ENCODE data around the gene STARD3.

The STARD3 gene

DNA sequence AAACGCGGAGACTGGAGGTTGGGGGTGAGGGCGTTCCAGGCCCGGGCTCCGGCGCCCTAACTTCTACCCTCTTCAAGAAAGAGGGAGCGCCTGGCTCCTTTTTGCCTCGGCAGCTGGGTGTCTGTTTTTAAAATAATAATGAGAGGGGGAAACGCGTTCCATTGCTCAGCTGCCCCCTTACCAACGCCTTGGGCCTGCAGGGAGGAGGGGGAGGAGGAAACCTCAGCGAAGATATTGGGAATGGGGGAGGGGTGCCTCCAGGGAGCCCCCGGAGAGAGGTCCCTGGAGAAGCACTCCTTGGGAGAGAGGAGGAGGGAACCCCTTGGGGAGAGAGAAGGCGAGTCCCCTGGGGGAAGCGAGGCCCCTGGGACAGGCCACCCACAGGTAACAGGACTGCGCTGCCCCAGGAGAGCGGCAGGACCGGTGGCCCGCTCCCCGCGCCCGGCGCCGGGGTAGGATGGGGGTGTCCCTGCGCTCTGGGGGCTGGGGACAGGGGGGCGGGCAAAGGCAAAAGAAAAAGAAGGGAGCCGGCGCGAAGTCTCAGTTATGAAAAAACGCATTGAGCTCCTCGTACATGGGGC is 31.9 kb upstream of the STARD3 start:
- DNase-seq: no peak

DNA sequence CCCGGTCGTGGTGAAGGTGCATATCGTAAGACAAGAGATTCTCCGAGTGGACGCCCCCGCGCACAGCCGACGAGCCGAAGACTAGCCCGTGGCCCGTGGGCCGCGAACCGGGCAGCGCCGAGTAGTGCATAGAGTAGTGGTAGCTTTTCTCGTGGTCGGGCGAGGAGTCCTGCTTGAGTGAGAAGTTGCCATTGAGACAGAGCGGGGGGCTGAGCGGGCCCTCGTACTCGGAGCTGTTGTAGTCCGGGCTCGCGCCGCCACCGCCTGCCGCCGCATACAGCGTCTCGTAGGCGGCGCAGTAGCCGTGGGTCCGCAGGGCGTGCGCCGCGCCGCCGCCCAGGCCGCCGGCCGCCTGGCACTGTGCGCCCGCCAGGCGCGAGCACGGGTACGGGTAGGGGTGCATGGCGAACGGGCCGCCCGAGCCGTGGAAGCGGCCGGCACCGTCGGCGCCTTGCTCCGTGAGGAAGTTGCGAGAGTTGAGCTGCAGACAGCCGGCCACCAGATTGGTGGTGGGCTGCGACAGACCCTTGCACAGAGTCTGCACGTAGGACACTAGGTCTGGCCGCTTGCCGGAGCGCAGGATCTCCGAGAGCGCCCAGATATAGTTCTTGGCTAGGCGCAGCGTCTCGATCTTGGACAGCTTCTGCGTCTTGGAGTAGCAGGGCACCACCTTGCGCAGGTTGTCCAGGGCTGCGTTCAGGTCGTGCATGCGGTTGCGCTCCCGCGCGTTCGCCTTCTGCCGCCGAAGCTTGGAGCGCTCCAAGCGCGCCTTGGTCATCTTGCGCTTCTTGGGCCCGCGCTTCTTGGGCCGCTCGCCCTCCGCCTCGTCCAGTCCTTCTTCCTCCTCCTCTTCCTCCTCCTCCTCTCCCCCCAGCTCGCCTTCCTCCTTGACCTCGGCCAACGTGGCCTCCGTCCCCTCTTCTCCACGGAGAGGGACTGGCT is 31.2 kb upstream of the STARD3 start:
- DNase-seq: no peak

DNA sequence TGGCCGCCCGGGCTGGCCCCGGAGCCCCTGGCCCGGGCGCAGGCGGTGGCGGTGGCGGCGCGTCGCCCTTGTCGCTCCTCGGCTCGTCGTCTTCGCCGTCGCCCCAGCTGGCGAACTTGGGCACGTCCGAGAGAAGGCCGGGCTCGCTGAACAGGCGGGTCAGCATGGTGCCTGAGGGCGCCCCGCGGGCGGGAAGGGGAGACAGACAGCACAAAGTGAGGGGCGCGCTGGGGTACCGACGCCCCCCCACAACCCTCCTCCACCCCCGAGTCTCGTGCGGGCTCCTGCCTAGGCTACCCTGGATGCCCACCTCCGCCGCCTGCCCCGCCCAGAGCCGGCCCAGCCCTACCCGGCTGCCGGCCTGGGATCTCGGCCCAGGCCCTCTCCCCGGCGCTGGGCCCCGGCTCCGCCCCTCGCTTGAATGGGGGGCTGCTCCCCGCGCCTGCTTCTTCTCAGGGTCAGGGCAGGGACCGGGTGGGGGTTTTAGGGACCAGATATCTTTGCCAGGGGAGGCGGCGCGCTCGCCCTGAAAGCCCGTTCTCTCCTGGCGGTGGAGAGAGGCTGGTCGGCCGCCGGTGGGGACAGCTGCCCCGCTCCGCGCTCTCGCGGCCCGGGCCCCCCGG is 30.4 kb upstream of the STARD3 start:
- no peak for DNase-seq

DNA sequence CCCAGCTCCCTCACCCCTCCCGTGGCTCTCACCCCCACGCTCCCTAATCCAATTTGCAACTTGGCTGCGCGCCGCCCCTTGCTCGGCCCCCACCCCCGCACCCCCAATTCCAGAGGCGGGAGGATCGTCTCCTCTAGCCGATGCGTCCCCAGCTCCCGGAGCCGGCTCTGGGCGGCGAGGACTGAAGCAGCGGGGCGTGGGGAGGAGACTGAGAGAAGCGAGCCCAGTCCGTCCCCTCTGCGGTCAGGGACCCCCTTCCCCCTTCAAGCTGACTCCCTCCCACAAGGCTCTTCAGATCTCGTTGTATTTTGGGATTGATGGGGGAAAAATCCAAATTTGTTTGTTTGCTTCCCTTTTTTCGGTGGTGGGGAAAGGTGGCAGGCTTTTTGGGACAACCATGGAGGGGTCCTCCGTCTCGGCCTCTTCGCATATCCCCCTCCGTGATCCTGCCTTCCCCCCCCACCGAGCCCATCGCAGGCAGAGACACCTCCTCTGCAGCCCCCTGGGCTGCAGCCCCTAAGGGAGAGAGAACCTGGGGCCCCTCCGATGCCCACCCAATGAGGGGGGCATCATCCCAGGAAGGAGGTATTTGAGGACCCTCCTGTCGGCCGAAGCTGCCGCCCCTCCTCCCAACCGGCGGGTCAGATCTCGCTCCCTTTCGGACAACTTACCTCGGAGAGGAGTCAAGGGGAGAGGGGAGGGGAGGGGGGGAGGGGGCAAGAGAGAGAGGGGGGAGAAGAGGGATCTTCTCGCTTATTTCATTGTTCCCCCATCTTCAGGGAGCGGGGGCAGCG is 29.7 kb upstream of the STARD3 start:
- no peak for DNase-seq

DNA sequence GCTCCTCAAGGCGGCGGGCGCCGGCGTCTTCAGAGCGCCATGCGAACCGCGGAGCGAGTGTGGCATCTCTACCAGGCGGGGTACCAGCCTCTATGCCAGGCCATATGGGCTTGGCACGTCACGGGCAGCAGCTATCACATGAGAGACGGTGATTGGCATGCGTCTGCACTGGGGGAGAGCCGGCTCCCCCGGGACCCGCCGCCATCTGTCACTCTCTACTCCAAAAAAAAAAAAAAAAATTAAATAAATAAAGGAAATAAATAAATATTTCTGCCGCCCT is 29.2 kb upstream of the STARD3 start, which contains the start of gene NEUROD2:
NEUROD2 (minus strand) TSS at position 70 of the 280 bp plus-strand sequence. CDS start 1,321 bp downstream, outside the sequence.
- DNase-seq: no peak

DNA sequence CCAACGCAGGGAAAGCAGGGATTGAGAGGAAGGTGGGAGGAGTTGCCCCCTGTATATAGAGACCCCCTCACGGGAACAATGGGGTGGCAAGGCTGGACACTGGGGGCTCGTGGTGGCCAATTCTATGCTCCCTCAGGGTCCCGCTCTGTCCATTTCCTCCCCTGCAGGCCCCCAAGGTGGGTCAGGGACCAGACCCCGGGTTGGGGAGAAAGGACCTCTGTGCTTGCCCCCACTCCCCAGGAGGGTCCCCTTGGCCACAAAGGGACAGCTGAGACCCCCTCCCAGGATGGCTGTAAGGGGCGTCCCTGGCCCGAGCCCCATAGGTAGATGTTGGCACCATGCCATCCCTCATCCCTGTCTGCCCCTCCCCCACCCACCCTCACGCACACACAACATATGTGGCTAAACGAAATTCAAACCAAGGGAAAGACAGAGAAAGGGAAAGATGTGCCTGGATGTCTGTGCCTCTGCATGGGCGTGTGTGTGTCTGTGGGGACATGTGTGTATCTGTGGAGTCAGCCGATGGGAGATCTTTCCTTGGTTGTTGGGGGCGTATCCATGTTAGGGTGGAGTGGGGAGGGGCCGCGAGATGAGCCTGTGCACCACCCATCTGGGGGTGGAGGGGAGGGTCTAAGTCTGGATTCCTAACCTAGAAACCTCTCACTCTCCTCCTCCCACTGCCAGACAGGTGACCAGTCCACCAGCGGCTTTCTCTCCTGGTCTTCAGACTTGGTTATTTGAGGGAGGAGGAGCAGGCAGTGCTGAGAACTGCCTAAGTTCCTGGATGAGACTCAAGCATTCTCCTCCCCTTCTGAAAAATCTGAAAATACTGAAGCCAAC is 28.6 kb upstream of the STARD3 start:
- no peak for DNase-seq

DNA sequence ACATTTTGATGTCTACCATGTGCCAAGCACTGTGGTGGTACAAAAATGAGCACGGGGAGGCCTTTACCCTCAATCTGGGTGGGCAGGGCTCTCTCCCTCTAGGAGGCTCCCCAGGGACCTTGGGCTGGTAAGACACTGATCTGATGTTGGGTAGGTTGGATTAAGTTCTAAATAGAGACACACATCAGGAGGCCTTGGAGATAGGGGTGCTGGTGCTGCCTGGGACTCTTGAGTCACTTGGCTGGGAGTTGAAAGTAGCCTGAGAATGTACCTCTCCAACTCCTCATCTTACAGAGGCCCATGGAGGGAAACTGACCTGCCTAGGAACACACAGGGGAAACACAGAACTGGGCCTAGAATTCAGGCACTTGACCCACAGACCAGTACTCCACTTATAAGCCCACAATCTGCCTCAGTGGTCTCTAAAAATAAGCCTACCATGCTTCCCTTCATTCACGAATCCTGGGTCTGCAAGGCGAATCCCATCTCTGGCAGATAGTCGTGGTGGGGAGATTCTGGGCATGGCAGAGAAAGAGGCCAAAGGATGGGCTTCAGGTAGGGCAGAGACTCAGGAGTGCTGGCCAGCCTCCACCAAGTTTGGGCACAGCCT is 27.4 kb upstream of the STARD3 start:
- DNase-seq: no peak

DNA sequence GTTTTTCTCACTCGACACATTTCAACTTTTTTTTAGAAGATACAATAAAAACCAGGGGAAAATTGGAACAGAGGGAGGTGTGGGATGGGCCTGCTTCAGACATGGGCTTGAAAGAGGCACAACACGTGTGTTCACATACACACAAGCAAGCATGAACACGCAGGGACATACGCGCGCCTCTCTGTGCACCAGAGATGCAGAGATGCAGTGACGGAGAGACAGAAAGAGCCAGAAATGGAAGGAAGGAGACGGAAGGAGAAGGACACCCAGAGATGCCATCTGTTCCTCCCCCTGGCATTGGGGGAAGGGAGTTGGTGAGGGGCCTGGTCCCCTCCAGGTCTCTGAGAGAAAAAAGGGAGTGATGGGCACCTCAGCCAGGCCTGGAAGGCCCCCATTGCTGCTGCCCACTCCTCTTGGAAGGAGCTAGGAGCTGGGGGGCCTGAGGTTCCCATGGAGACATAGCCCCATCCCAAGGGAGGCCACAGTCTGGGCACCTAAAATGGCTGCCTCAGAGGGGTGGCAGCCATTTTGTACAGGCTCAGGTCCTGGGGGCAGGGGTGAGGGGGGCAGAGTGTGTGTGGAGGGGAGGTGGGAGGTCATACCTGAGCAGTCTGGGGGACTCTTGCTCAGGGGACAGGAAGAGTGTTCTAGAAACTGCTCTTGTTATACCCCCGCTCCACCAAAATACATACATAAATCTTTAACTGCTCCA is 25.4 kb upstream of the STARD3 start:
- DNase-seq: no peak

DNA sequence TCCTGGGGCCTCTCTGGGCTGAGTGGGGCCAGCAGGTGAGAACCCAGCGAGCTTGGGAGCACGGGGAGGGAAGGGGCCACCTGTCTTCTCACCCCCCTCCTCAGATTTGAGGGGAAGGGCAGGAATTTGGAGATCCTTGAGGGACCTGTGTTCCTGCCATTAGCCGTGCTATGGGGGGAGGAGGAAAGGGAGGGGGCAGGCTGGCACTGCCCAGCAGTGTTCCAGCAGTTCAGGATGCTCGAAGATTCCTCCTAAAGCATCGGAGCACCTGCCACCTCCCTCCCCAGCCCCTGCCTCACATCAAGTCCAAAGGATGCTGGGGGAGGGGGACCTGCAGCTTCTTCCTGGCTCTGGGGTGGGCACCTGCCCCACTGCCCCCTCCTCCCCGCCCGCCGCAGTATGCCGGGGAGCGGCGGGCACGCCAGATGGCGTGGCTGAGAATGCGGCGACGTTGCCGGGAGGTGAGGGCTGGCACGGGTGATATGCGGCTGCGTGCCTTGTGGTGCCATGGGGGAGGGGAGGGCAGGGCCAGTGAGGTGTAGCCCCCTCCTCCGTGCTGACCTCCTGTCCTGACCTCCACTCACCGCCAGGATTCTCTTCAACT is 24.6 kb upstream of the STARD3 start:
- DNase-seq: no peak

DNA sequence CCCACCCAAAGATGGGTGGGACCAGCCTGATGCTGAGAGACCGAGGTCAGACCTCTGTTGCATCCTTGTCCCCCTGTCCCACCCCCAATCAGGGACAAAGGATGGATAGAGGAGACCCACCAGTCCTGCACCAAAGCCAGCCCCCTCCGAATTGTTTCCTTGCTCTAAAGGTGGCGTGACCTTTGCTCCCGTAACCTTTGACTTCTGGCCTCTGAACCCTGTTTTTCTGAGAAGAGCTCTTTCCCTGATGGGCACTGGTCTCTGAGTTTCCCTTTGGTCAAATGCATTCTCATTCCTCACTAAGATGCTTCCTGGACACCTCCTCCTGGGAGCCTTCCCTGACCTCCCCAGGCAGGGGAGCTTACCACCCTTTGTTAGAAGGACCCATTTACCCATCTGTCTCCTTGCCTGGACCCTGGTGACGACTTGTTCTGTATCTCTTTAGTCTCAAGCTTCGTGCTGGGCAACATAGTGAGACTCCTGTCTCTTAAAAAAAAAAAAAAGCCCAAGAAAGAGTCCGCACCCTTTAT is 23.9 kb upstream of the STARD3 start:
- no peak for DNase-seq

DNA sequence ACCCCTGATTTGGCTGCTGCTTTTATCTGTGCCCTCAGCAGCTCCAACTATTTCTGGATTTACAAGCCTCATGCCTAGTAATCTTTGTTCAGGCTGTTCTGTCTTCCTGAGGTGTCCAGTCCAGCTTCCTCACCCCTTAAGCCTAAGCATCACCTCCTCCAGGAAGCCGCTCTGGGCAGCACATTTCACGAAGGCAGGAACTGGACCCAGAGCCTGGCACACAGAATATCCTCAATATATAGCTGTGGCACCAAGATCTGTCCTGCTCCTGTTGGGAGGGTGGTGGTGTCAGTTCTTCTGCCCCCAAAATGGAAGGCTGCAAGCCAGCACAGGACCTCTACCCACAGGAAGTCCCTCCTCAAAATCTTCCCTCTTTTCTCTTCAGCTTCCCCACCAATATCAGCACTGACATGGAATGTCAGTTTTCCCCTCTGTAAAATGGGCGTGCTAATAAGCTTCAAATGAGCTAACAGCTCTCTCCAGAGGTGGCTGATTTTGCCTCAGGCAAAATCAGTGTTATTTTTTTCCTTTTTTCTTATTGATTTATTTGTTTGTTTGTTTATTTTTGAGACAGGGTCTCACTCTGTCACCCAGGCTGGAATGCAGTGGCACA is 22.3 kb upstream of the STARD3 start:
- DNase-seq: no peak

DNA sequence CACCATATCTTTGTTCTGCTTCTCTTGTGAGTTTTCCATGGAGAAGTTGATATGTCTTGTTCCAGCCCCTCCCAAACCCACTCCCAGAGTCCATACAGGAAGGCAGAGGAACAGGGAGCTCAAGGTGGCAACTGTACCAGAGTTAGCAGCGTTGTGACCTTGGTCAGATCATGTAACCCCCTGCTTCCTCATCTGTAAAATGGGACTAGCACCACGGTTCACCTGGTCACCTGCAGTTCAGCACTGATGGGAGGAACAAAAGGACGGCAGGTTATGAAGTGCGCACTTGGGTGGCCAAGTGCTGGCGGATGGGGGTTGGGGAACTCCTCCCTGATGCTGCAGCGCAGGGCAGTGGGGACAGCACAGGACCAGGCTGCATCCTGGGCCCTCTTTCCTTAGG is 21.5 kb upstream of the STARD3 start:
- no peak for DNase-seq

DNA sequence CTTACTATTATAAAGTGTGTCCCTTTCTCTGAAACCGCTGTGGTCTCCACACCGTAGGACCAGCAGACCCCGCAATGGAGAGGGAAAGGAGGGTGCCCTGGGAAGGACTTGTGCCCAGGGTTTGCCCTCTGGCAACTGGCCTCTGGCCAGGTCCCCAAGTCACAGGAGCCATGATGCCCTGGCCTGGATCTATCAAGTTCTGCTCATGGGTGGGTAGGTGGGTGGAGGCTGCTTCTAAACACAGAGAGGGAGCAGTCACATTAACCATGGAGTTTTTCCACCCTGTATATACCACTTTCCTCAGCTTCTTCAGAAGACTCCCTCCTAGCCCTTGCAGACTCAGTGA is 19.9 kb upstream of the STARD3 start:
- DNase-seq: no peak

DNA sequence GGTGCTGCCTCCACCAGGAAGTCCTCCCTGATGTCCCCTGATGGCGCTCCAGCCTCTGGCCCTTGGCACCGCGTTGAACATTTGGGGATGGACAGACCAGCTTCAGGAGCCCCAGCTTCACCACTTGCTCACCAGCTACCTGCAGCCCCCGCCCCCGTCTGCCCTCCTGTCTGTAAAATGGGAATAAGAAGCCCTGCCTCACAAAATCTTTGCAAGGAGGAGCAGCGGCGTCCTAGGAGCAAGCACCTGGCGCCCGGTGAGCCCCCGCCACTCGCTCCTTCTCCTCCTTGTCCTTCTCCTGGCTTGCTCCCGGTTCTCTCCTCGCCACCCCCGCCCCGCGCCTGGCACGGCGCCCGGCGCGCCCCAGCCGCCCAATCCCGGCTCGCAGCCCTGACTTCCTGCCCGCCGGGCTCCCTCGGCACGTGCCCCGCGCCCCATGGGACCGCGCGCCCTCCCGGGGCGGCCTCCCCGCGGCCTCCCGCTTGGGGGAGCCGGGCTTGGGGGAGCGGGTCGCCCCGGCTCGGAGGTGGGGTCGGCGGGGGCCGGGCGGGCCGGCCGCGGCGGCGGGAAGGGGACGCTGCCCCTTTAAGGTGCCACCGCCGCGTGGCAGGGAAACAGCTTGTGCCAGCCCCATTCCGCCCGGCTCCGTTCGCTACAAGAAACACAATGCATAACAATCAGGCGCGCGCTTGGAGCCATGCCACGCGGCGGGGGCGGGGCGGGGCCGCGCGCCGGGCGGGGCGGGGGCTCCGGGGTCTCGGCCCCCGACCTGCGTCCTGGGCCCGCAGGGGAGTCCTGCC is 19.3 kb upstream of the STARD3 start:
- DNase-seq: peak; percentile 63

DNA sequence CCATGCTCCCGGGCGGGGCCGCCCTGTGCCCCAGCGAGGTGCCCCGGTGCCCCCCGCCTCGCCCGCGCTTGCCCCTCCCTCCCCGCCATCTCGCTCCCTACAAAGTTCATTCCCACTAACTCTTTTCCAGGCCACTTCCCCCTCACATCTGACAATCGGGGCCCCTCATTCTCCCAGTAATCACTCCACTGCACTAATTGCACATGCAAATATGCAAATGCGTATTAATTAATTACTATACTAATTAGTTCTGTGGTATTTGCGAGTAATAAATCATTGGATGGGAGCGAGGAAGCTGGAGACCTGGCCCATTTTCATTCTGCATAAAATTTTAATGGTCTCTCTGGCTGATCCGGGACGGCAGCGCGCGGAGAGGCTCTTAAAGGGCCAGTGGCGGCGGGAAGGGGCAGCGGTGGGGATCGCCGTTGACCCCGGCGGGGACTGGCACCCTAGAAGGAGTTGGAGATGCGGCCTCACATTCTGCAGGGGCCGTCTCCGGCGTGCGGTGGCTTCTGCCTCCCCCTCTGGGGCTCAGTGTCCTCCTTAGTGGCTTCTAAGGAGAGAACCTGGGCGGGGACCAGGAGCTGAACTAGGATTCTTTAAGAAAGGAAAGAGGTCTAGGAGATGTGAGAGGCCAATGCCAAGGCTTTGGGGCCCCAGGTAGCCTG is 18.6 kb upstream of the STARD3 start:
- DNase-seq: no peak

DNA sequence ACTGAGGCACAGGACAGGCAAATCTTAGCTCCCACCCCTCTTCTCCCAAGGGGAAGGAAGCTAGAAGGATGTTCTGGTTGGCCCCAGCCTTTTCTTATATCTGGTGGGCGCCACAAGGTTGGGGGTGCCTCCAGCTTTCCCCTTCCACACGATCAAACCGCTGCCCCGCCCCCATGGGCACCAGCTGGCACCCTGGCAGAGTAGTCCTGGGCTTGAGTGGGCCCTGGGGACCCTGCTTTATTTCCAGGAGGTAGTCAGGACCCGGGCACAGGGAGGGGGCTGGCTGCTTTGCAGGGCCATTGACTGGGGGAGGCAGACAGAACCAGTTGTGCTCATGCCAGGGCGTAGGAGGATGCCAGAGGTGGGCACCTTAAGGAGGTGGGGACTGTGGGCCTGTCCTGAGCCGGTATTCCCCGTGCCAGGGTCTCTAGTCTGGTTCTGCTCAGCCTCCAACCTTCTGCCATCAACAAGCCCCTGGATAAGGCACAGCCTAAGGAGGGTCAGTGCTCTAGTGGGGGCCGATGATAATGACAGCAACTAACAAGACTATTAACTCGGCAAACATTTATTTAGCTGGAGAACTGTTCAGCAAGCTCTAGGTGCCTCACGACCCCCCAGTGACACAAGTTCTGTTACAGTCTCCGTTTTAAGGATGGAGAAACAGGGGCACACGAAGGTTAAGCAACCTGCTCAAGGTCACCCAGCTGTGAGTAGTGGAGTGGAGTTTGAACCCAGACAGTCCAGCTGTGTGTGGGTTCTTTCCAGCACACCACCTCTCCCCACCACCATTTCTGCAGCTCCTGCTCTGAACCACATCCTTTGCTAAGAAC is 17.8 kb upstream of the STARD3 start:
- DNase-seq: no peak

DNA sequence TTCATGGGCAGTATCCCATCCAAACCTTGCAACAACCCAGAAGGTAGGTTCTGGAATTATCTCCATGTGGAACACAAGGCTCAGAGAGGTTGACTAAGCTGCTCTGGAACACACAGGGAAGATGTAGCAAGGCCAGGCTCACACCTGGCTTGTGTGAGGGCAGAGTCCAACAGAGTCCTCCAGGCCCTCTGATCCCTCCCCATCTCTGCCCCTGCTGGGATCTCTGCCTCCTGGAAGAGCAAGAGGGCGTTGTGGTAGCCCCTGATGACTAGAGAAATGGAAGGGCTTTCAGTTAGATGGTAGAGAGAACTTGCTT is 17.2 kb upstream of the STARD3 start:
- DNase-seq: no peak
